Fibroblast of pulmonary artery (primary cell): ENCODE measurements around the gene PRKCG.
"Not testable (repeated sequence)": the region's sequence is repeated elsewhere in the genome, so short reads cannot be mapped to it uniquely, and the experiment has no call there.

ENCODE experiments used
- DNase-seq: peaks from one replicate; pipeline ENCODE4 v3.0.0-alpha.2; 2010; ENCODE audit warnings: low read depth
- H3K4me3 ChIP-seq: replicated peaks from 2 replicates; pipeline ENCODE4 v1.5.1; 2011; ENCODE audit warnings: low read depth, mild to moderate bottlenecking, control low read depth, low read length, moderate library complexity
- TF ChIP-seq, protein P1 (sequence below): IDR thresholded peaks from 2 replicates; pipeline ENCODE4 v1.5.1; 2011; ENCODE audit warnings: mild to moderate bottlenecking, control low read depth, low read length, inconsistent platforms; ENCODE audit errors: missing control alignments

The PRKCG gene

DNA sequence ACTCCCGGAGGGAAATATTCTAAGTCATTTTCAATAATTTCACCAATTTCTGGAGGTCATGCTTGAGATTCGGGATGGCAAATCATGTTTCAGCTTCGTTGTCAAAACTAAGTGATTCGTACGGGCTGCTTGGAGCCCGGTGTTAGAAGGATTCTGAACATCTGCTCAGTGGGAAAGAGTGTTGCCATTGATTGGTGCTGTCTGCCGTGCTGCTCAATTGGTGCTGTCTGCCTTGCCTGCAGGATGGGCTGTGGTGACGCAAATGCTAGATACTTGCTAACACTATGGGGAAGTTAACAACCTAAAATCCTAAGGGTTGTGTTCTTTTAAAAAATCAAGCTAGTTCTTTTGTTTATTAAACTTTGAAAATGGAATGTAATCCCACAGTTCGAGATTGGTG, 63.4 kb downstream of the PRKCG start:
- TF ChIP-seq, protein P1, sequence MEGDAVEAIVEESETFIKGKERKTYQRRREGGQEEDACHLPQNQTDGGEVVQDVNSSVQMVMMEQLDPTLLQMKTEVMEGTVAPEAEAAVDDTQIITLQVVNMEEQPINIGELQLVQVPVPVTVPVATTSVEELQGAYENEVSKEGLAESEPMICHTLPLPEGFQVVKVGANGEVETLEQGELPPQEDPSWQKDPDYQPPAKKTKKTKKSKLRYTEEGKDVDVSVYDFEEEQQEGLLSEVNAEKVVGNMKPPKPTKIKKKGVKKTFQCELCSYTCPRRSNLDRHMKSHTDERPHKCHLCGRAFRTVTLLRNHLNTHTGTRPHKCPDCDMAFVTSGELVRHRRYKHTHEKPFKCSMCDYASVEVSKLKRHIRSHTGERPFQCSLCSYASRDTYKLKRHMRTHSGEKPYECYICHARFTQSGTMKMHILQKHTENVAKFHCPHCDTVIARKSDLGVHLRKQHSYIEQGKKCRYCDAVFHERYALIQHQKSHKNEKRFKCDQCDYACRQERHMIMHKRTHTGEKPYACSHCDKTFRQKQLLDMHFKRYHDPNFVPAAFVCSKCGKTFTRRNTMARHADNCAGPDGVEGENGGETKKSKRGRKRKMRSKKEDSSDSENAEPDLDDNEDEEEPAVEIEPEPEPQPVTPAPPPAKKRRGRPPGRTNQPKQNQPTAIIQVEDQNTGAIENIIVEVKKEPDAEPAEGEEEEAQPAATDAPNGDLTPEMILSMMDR = no peak
- DNase-seq = peak; percentile 66
- peak overlapping the region; percentile 32 for H3K4me3 ChIP-seq

DNA sequence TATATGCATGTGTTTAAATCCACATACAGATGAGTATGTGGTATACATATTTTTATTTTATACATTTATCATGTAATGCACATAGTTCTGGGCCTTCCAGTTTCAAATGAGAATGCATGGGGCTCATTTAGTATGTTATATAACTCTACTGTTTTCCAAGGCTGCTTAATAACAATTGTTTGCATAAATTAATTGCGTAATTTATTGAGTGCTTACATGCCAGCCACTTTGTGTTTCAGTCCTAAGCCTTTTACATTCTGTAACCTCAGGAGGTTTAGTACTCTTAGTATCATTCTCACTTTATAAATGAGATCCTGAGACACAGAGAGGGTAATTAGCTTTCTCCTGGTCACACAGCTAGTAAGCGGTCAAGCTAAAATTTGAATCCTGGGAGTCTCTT, 64.0 kb downstream of the PRKCG start:
- DNase-seq = no peak
- H3K4me3 ChIP-seq = peak overlapping the region; percentile 32
- TF ChIP-seq, protein P1 = no peak

DNA sequence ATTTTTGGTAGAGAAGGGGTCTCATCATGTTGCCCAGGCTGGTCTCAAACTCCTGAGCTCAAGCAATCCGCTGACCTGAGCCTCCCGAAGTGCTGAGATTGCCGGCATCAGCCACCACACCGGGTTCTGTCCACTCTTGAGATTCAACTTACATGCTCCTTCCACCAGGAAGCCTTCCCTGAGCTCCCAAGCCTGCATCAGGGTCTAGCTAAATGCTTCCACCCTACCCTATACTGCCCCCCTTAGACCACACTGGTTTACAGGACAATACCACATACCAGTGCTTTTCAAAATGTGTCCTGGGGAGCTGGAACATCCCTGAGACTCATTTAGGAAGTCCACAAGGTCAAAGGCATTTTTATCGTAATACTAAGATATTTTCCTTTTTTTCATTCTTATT, 65.6 kb downstream of the PRKCG start:
- no peak overlapping the region for H3K4me3 ChIP-seq
- TF ChIP-seq, protein P1 = peak; percentile 36
- DNase-seq = peak; percentile 36

DNA sequence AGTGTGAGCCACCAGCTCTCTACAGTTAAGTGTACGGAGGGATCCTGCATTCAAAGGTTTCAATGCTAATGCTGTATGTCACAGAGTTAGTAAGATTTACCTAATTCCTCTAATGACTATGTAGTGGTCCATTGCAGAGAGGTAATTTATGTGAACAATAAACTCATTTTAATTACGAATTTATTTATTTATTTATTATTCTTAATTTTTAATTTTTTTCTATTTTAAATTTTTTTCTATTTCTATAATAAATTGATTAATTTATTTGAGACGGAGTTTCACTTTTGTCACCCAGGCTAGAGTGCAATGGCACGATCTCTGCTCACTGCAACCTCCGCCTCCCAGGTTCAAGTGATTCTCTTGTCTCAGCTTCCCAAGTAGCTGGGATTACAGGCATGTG, 66.6 kb downstream of the PRKCG start:
- H3K4me3 ChIP-seq, DNase-seq: not testable (repeated sequence)

DNA sequence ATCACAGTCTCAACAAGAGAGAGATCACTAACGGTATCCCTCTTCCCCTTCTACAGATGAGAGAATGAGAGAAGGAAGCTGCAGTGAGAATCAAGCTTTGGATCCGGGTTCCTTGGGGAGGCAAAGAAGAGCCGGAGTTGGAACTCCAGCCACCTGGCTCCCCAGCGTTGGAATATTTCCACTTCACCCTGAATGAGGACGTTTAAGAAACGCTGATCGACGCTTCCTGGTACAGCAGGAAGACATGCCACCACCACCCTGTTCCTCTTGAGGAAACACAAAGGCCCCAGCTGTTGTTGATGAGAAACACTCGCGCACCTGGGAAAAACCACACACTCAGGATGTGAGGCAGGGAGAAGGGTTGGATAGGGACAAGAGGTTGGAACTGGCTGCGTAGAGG, 69.4 kb downstream of the PRKCG start:
- H3K4me3 ChIP-seq = no peak overlapping the region
- TF ChIP-seq, protein P1 = no peak
- no peak for DNase-seq

DNA sequence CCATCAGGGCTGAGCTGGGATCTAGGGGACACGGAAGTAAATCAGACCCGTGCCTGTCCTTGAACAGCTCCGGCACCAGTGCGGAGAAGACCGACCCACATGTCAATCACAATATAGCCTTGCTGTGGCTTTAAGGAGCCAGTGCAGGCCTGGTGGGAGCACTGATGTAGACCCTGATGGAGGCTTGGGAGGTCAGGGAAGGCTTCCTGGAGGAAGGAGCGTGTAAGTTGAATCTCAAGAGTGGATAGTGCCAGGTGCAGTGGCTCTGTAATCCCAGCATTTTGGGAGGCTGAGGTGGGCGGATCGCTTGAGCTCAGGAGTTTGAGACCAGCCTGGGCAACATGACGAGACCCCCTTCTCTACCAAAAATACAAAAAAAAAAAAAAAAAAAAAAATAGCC, 70.0 kb downstream of the PRKCG start:
- TF ChIP-seq, protein P1 = no peak
- no peak for DNase-seq
- H3K4me3 ChIP-seq = no peak overlapping the region

DNA sequence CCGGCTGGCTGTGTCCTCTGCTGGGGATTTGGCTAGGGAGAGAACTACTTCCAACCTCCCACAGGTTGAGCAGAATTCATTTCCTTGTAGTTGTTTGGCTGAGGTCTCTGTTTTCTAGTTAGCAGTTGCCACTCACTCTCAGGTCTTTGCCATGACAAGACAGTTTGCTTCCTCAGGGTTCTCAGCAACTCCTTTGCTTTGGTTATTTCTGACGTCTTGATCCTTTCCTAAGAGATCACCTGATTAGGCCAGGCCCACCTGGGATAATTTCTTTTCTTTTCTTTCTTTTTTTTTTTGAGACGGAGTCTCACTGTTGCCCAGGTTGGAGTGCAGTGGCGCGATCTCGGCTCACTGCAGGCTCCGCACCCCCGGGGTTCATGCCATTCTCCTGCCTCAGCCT, 71.4 kb downstream of the PRKCG start:
- no peak for DNase-seq
- TF ChIP-seq, protein P1 = no peak
- no peak overlapping the region for H3K4me3 ChIP-seq
